Measurements from ENCODE around the gene CCNL2. TPM values are rescaled to one million over a fixed set of nuclear protein-coding genes. Genes with fewer than 3 reads are reported as not detected.

CCNL2 gene
- total and polyA plus RNA-seq, 8 donors: 33.4 to 739 (median 277) TPM

- H3K4me3 ChIP-seq: peak within 1 kb of the TSS; percentile 46 to 52 (median 50)
- peaks cover 0 to 70% (median 39%) of the 10 kb centered on the region in 3 donors for H3K27me3 ChIP-seq
- TF ChIP-seq POLR2A (IDR thresholded peaks at IDR 0.05) (no peak), POLR2AphosphoS5 (IDR thresholded peaks at IDR 0.05) (peak in 1 of 3 donors; percentile 23)
- peaks cover 54 to 84% (median 72%) of the 10 kb centered on the region in 4 donors for H3K4me1 ChIP-seq
- 15 to 27% (median 22%) methylated on average over 14 to 29 of the region's 29 CpGs for WGBS, 5 donors
- DNase-seq: peak in 1 of 2 donors; percentile 93
- intact Hi-C loops (cut with DNase I; ENCODE audit: low total_unique reads): no loop called here
- H3K9me3 ChIP-seq: no peaks in the 10 kb centered on the region
- peaks cover 0 to 13% (median 4%) of the 10 kb centered on the region in 4 donors for H3K36me3 ChIP-seq
- H3K27ac ChIP-seq: peak within 1 kb of the TSS; percentile 77 to 89 (median 85)
Measured at GRCh38 chr1:1358433-1359271, 40.5 kb downstream of the CCNL2 start, which contains the start of gene MXRA8. Gene MXRA8, minus strand, starts transcription at chr1:1358555. Its CDS starts 51 bp downstream, at chr1:1358504.

DNA sequence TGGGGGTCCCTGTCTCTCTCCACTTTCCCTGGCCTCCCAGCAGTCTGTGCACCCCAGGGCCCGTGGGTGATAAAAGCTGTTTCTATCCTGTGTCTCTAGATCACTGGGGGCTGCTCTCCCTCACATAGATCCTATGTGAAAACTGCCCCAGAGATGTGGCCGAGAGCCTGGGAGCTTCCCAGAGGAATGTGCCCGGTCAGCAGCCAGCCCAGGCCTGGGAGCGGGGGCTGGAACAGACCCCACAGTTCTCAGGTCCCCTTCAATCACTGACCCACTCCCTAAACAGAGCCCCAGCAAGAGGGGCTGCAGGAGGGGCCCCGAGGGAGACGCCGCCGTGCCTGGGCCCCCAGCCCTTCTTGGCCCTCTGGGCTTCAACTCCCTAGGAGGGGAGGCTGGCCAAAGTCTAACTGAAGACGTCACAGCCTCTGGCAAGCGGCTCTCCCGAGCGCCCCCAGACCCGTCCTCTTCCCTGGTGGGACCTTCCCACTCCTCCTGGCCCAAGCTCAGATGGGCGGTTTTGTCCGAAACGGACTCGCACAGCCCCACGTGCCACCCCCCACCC lies 41.2 kb downstream of the CCNL2 start:
- Histone ChIP-seq H3K27me3 (peaks cover 0 to 77% (median 46%) of the 10 kb centered on the region in 3 donors), H3K4me1 (peaks cover 61 to 90% (median 79%) of the 10 kb centered on the region in 4 donors), H3K27ac (peak overlapping the region; percentile 77 to 89 (median 85)), H3K9me3 (no peaks in the 10 kb centered on the region), H3K36me3 (peaks cover 0 to 20% (median 8%) of the 10 kb centered on the region in 4 donors), H3K4me3 (peak overlapping the region; percentile 46 to 52 (median 50))
- TF ChIP-seq EP300 (IDR thresholded peaks at IDR 0.05) (no peak), CTCF (IDR thresholded peaks at IDR 0.05) (no peak), POLR2A (IDR thresholded peaks at IDR 0.05) (no peak), POLR2AphosphoS5 (IDR thresholded peaks at IDR 0.05) (no peak)
- no peak for DNase-seq
- WGBS, 5 donors: 9 to 21% (median 14%) methylated on average over 13 to 18 of the region's 18 CpGs
- intact Hi-C loops (cut with DNase I; ENCODE audit: low total_unique reads): no loop called here

GRCh38 chr1:1356796-1357401 lies 42.2 kb downstream of the CCNL2 start:
- DNase-seq: peak; percentile 42 to 73
- 40 to 49% (median 45%) methylated on average over 16 to 26 of the region's 26 CpGs for WGBS, 5 donors
- Histone ChIP-seq H3K27ac (peak overlapping the region; percentile 1 to 89 (median 85)), H3K4me3 (peak overlapping the region; percentile 46 to 52 (median 50)), H3K36me3 (peaks cover 0 to 23% (median 8%) of the 10 kb centered on the region in 4 donors), H3K4me1 (peaks cover 63 to 98% (median 88%) of the 10 kb centered on the region in 4 donors), H3K9me3 (no peaks in the 10 kb centered on the region), H3K27me3 (peaks cover 0 to 87% (median 50%) of the 10 kb centered on the region in 3 donors)
- intact Hi-C loops (cut with DNase I; ENCODE audit: low total_unique reads): no loop called here
- TF ChIP-seq CTCF (IDR thresholded peaks at IDR 0.05): no peak
- peak in 1 of 3 donors; percentile 9 for TF ChIP-seq POLR2AphosphoS5 (IDR thresholded peaks at IDR 0.05)

DNA sequence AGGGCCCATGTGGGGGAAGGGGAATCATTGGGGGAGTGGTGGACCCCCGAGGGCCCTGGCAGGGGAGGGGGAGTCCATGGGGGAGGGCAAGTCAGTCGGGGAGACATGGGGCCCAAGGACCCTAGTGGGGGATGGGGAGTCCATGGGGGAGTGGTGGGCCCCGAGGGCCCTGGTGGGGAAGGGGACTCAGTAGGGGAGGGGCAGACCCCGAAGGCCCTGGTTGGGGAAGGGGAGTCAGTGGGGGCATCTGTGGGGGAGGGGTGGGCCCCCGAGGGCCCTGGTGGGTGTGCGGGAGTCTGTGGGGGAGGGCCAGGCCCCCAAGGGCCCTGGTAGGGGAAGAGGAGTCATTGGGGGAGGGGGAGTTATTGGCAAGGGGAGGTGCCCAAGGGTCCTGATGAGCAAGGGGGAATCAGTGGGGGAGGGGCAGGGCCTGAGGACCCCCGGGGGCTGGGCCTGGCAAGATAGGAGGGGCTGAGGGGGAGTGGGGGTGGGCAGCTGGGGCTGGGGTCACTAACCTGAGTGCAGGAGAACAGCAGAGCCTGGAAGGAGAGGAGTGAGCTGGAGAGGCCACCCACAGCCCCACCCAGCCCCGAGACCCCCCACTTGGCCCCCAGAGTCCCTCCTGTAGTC lies 42.9 kb downstream of the CCNL2 start:
- H3K36me3 ChIP-seq: peaks cover 0 to 23% (median 8%) of the 10 kb centered on the region in 4 donors
- no peak for TF ChIP-seq POLR2A (IDR thresholded peaks at IDR 0.05)
- TF ChIP-seq POLR2AphosphoS5 (IDR thresholded peaks at IDR 0.05): no peak
- no peak for TF ChIP-seq EP300 (IDR thresholded peaks at IDR 0.05)
- no peak for TF ChIP-seq CTCF (IDR thresholded peaks at IDR 0.05)
- H3K9me3 ChIP-seq: no peaks in the 10 kb centered on the region
- no peak for DNase-seq
- WGBS, 5 donors: 37 to 52% (median 43%) methylated on average over 6 to 8 of the region's 8 CpGs
- peak overlapping the region; percentile 46 to 52 (median 50) for H3K4me3 ChIP-seq
- intact Hi-C loops (cut with DNase I; ENCODE audit: low total_unique reads): no loop called here
- peak overlapping the region; percentile 1 to 89 (median 85) for H3K27ac ChIP-seq
- peaks cover 0 to 92% (median 50%) of the 10 kb centered on the region in 3 donors for H3K27me3 ChIP-seq
- peaks cover 68 to 99% (median 89%) of the 10 kb centered on the region in 4 donors for H3K4me1 ChIP-seq
